ENCODE measurements around the gene OSBP2.
A peak's percentile ranks its signal among the peaks of the same experiment; 100 is the strongest.
"Not testable (repeated sequence)": the region's sequence is repeated elsewhere in the genome, so short reads cannot be mapped to it uniquely, and the experiment has no call there.

The OSBP2 gene

DNA sequence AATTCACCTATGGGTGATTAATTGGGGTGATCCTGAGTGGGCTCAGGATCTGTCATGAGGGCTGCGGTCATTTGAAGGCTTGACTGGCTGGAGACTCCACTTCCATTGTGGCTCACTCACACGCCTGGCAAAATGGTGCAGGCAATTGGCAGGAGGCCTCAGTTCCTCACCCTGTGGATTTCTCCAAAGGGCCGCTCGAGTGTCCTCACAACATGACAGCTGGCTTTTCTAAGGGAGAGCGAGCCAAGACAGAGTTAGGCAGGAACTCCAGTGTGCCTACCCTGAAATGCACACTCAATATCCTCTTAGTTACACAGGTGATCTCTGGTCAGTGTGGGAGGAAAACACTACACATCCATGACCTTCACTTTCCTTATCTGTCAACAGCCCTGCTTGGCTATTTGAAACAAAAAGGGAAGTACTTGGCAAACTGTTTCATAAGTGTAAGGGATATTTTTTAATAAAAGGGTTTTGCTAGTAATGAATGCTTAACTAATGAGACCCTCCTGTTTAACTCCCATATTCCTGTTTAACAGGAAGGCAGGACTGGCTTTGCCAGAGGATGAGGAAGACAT lies 25.7 kb downstream of the OSBP2 start:
- no peak for DNase-seq

DNA sequence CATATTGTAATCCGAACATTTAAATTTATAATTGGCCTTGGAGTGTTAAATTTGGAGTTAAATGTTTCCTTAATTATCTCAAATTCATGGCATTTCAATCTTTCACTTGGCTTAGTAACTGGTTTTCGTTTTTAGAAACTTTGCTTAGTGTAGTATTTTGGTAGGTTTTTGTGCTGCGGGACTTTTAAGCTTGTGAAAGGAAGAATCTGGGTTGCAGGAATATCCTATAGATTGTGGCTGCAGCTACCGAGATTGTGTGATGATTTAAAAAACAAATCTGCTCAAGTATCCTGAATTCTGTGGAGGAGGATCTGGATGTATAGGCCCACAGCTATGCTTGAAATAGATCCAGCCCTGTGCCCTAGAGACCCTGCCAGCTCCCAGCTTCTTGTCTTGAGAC lies 27.1 kb downstream of the OSBP2 start:
- DNase-seq = no peak

DNA sequence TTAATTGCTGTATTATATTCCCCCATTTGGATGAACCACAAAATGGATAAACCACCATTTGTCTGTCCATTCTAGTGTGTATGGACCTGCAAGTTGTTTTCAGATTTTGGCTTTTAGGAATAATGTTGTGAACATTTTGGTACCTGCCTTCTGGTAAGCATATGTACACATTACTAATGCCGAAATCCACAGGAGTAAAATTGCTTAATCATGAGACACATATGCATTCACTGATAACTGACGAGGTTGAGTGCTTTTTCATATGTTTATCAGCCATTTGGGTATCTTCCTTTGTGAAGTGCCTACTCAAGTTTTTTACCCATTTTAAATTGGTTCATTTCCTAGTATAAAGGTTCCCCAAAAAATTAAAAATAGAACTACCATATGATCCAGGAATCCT lies 34.2 kb downstream of the OSBP2 start:
- no peak for DNase-seq

DNA sequence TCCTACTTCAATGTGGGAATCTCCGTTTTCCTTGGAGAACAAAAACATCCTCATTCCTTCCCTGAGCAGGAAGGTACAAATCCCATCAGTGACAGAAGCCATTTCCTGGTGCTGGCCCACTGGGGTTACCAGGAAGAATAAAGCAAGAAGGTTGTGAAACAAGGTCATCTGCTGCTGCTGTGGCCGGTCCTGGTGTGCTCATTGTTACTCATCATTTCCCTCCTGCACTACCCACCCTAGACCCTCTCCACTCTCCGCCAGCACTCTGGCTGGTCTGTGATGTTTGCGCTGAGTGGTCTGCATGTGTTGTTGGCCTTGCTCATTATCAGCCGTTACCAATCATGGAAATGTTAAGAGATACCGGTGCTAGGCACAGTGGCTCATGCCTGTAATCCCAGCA lies 37.0 kb downstream of the OSBP2 start:
- no peak for DNase-seq

DNA sequence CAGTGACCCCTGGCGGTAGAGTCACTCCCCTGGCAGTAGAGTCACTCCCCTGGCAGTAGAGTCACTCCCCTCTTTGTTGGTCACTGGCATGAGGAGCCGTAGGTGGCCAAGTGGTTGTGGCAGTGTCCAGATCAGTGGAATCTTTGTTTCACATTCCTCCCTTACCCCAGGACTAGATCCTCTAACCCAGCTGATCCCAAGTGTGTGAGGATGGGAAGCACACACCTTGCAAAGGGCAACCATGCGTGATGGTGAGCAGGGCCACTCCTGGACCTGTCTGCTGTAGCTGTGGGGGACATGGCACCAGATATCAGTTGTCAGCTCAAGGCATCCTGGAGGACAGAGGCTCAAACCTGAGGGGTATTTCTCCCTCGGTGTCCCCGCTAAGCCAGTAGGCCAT lies 37.8 kb downstream of the OSBP2 start:
- no peak for DNase-seq

GRCh38 chr22:30733181-30733631 lies 38.5 kb downstream of the OSBP2 start:
- DNase-seq = no peak

GRCh38 chr22:30740007-30740406 lies 45.3 kb downstream of the OSBP2 start:
- not testable (repeated sequence) for DNase-seq

GRCh38 chr22:30740511-30740910 lies 45.8 kb downstream of the OSBP2 start:
- DNase-seq = not testable (repeated sequence)

DNA sequence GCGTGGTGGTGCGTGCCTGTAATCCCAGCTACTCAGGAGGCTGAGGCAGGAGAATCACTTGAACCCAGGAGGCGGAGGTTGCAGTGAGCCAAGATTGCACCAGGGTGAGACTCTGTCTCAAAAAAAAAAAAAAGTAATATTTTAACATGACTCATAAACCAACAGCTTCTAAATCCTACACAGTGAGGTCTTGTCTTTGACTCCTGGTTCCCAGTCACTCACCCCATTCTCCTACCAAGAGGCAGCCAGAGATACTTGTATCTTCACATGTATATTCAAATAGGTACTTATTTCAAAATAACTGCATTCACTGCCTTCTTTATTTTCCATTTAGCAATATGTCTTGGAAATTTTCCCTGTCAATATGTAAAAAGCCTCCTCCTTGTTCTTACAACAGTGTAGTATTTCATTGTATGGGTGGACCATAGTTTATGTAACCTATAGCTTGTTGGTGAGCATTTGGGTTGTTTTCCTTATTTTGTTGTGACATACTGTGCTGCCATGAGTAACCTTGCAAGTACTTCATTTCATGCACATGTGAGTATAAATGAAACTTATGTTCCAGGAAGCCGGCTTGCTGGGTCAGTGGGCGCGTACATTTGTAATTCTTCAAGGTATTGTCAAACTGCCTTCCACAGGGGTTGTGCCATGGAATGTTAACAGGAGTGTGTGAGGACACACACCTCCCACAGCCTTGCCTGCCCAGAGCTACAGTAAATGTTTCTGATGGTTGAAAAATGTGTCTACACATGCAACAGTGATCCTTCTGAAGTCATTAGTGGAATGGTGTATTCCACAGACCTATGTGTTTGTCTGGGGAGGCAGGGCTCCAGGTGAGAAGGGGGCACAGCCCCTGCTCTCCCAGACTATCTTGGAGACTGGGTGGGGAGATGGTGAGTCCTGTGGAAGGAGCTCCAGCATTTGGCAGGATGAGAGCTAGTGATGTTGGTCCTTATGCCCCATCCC lies 47.9 kb downstream of the OSBP2 start:
- no peak for DNase-seq

DNA sequence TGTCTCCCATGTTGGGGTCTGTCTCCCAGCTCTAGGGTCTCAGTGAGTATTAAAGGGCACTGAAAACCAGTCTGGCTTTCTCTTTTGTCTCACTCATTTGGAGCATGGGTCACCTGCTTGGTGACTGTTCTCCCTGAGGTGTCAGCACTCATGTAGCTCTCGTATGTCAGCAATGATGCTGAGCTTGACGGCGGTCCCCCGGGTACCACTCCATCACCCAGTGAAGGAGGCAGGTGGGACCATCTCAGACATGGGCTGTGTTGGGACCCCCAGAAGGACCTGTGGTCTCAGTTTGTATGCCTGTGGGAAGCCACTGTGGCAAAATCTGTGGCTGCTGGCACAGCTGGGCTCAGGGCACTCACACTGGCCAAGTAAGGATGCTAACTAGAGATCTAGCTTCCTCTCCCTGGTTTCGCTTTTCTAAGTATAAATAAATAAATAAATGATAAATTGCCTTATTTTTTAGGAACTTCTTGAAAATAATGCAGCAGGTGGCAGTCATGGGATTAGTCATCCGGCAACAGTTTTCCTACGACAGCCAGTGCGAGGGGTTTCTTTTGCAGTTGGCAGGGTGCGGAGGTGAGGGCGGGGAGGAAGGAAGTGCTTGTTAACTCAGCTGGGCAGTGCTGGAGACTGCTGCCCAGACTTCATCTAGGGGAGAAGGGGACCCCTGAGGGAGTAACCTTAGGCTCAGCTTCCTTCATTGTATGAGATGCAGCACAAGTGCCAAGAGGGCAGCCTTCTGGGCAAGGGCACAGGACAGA lies 48.8 kb downstream of the OSBP2 start:
- peak; percentile 5 for DNase-seq

- no peak for DNase-seq
Measured at GRCh38 chr22:30744224-30744623, 49.5 kb downstream of the OSBP2 start.

DNA sequence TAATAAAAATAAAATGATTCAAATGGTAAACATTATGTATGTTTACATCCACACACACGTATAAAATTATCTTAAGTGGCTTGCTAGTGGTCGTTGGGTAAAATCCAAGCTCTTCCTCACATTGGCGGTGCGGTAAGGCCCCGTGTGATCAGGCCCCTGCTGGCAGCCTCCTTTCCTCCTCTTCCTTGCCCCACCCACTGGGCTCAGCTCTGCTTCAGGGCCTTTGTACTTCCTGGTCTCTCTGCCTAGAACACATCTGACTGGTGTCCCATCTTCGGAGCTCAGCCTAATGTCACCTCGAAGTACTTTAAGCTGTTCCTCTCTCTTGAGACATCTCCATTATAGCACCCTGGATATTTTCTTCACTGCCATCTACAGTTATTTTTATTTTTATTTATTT lies 52.8 kb downstream of the OSBP2 start:
- DNase-seq = no peak

DNA sequence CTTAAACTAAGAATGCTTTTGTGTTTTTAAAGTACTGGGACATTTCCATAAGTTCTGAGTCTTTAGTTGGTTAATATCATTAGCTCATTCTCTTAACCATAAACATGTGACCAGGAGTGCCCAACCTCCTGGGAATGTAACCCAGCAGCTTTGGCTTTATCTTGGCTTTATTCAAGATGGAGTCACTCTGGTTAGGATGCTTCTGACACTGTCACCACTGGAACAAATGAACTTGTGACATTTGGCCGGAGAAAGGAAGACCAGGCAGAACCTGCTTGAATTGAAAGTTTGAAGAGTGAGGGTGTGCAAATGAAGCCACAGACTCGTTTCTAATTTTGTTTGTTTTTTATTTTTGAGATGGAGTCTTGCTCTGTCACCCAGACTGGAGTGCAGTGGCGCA lies 54.6 kb downstream of the OSBP2 start:
- DNase-seq = no peak

DNA sequence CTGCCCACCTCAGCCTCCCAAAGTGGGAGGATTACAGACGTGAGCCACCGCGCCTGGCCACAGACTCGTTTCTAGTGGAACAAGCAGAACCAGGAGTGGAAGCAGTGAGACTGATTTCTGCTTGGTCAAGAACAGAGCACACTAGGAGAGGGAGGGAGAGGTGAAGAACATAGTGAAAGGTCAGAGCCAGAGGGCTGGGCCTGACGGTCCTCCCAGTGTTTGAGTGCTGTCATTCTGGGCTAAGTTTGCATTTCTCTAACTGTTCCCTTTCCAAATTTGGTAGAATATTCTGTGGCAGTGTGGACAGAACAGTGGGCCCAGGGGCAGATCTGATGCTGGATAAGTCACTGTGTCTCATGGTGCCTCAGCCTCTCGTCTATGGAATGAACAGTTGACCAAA lies 55.2 kb downstream of the OSBP2 start:
- DNase-seq = no peak

- DNase-seq = no peak
Measured at GRCh38 chr22:30751529-30751928, 56.9 kb downstream of the OSBP2 start.

GRCh38 chr22:30752771-30753170 lies 58.1 kb downstream of the OSBP2 start:
- no peak for DNase-seq

DNA sequence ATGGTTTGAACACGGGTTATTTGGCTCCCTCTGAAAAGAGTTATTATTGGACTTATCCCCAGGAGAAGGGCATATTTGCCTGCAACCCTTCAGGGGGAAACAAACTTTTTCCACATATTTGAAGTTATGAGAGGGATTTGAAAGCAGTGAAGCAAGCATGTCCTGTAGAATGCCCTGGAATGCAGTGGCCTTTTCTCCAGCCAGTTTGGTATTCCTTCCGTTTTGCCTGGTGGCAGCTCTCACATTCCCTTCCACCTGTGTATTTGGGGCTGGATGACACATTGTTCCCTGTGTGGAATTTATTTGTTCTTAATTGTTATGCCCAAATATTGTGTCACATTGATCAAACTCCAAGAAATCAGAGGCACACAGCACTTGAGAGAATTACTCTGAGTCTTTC lies 59.0 kb downstream of the OSBP2 start:
- no peak for DNase-seq

DNA sequence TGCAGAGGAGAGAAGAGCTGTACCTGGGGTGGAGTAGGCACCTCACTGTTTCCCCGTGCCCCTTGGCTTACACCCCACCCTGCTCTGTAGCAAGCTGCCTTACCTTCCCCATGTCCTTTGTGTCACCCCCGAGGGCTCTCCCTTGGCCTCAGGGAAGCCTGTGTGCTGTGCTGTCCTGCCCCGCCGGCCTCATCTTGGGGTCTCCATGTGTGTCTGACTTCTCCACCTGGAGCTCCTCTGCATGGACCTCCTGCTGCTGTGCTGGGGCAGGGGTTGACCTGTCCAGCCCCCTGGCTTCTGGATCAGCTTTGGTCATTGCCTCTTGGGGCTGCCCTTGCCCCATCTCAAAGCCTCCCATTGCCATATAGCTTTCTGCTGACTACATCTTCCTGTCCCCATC lies 59.8 kb downstream of the OSBP2 start:
- no peak for DNase-seq

GRCh38 chr22:30754971-30755758 lies 60.5 kb downstream of the OSBP2 start:
- DNase-seq = peak; percentile 53

DNA sequence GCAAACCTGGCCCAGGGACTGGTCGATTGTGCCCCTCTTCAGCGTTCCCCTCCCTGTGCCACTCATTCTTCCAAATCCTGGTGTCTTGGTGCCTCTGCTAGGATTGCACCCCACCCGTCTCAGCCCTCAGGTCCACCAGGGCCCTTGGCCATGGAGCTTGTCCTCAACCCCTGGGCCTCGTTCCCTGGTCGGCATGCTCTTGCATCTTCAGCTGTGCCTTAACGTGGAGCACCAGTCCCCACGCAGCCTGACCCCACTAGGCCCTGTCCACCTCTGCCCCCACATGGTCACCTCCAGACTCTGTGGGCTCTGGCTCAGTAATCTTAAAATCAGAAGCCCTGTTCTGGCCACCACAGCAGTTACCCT lies 61.1 kb downstream of the OSBP2 start:
- DNase-seq = no peak

DNA sequence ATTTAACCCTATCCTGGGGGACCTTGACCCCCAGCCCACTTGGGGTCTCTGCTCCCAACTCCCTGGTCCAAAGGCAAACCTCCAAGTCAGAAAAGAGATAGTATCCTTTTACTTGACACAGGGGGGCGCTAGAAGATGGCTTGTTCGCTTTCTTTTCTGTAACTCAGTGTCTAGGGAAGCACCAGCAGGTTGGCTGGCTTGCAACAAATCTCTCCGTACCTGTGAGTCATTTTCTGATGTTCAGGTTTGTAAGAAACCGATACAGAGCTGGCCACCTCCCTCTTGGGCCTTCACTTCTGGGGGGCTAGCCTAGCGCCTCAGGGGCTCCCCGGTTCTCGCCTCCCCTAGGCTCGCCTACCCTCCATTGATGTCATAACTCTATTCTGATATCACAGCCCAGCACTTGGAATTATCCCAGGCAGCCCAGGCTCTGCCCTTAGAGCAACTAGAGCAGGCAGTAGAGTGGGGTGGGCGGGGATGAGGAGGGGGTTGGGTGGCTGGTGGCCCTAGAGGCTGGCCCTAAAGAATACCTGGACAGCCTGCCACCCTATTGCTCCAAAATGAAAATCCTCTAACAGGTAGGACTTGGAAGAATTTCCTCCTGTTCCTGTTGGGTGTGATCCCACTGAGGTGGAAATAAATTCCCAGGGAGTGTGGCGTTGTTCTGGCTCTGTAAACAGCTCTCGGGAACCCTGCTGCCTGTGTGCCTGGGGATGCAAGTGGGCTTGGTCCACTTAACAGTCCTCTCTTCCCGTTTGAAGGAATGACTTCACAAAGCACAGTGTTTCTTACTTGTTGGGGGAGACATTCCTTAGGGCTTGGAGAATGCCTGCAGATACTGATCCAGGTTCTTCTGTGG lies 69.4 kb downstream of the OSBP2 start:
- peak; percentile 59 for DNase-seq

DNA sequence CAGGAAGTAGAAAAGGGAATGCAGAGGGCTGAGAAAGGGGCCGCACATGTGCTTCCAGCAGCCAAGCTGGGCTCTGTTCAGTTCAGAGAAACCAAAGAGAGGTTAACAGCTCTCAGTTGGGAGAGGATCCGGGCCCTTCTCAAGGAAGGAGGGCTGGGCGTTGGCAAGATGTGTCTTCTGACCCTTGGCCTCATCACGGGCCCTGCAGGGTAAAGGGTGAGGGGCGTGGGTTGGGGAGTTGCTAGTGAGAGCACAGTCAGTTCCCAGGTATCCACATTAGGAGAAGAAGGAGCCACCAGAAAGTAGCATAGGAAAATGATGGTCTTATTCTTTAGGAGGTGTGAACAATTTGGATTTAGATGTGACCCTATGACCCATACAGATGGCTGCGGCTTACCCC lies 73.0 kb downstream of the OSBP2 start:
- DNase-seq = no peak

All from CD4-positive, alpha-beta T cell treated with Interleukin-6 for 4 hours (primary cell).